ENCODE results near the gene THOC5. TPM values are rescaled to one million over a fixed set of nuclear protein-coding genes. Genes with fewer than 3 reads are reported as not detected.

THOC5 gene
- total and polyA plus RNA-seq, 2 of the 4 experiments (the other 2 are of a cell fraction) = 68.4 to 73.7 TPM

DNA sequence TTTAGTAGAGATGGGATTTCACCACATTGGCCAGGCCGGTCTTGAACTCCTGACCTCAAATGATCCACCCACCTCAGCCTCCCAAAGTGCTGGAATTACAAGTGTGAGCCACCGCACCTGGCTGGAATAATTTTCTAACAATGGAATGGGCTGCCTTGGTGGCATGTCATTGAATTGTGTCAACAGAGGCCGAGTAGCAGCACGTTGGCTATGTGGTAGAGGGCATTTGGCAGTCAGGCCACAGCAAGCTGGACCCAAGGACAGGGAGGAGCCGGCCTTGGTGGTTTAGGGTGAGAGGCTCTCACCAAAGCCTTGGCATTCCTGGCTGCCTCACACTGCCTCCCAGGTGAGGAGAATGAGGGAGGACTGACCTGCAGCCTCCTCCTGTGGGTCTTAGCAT, 31.4 kb upstream of the THOC5 start:
- WGBS, 2 experiments (ENCODE audit: extremely low coverage in 2 of 2, insufficient read length in 1 of 2) = 90% methylated on average over 3 of the region's 5 CpGs; no CpG with 5 or more reads in 1 of the 2 experiments
- POLR2A ChIA-PET (ENCODE audit: unreplicated experiment) = no interaction called here
- peaks cover 19% of the 10 kb centered on the region for H3K9me1 ChIP-seq (ENCODE audit: insufficient read depth, low read length)
- H3K4me1 ChIP-seq (ENCODE audit: control insufficient read depth, insufficient read depth, low read length) = peaks cover 5% of the 10 kb centered on the region
- H4K91ac ChIP-seq (ENCODE audit: insufficient read depth, low read depth, low read length) = no peak overlapping the region
- no peak overlapping the region for H4K5ac ChIP-seq (ENCODE audit: low read depth, low read length)
- H3K9me3 ChIP-seq (ENCODE audit: control insufficient read depth, insufficient read depth, low read length) = no peaks in the 10 kb centered on the region
- no peak overlapping the region for H4K8ac ChIP-seq (ENCODE audit: low read depth in 2 of 2, low read length in 2 of 2)
- H3K36me3 ChIP-seq (ENCODE audit: control insufficient read depth, insufficient read depth, low read length) = no peaks in the 10 kb centered on the region
- no peak overlapping the region for H2AFZ ChIP-seq (replicated peaks; ENCODE audit: low read length, poor library complexity)
- H4K20me1 ChIP-seq (ENCODE audit: insufficient read depth, low read length) = no peaks in the 10 kb centered on the region
- no peak overlapping the region for H3K23ac ChIP-seq (ENCODE audit: low read depth, low read length)
- peaks cover 8 to 12% of the 10 kb centered on the region in 2 experiments; a peak in 3 of 4 replicates for H3K79me1 ChIP-seq (ENCODE audit: low read depth in 1 of 2, low read length in 2 of 2)
- no peak overlapping the region for H2AK5ac ChIP-seq (ENCODE audit: low read depth, low read length)
- H3K18ac ChIP-seq (ENCODE audit: low read depth, low read length) = no peak overlapping the region
- CTCF ChIA-PET = no interaction called here
- DNase-seq (no peak), ATAC-seq (ENCODE audit: low read depth) (no peak)
- H3K9ac ChIP-seq (ENCODE audit: low read depth, low read length) = no peak overlapping the region
- TF ChIP-seq CEBPB (IDR thresholded peaks at IDR 0.05; ENCODE audit: low read depth, low read length) (no peak), POLR2A (IDR thresholded peaks at IDR 0.05; ENCODE audit: low read depth, low read length) (no peak), RAD21 (IDR thresholded peaks at IDR 0.05; ENCODE audit: low read length) (no peak), MXI1 (IDR thresholded peaks at IDR 0.05; ENCODE audit: borderline replicate concordance, low read depth, low read length) (no peak), RCOR1 (IDR thresholded peaks at IDR 0.05; ENCODE audit: insufficient replicate concordance, low read length) (no peak), NFE2L2 (IDR thresholded peaks at IDR 0.05; ENCODE audit: low read depth, low read length) (no peak), FOS (IDR thresholded peaks at IDR 0.05; ENCODE audit: low read depth, low read length) (no peak), MAFK (IDR thresholded peaks at IDR 0.05; ENCODE audit: low read depth, low read length) (no peak), MAZ (IDR thresholded peaks at IDR 0.05; ENCODE audit: borderline replicate concordance, low read depth, low read length) (no peak), SMC3 (IDR thresholded peaks at IDR 0.05; ENCODE audit: low read depth, low read length) (no peak)
- TF ChIP-seq, protein P1, sequence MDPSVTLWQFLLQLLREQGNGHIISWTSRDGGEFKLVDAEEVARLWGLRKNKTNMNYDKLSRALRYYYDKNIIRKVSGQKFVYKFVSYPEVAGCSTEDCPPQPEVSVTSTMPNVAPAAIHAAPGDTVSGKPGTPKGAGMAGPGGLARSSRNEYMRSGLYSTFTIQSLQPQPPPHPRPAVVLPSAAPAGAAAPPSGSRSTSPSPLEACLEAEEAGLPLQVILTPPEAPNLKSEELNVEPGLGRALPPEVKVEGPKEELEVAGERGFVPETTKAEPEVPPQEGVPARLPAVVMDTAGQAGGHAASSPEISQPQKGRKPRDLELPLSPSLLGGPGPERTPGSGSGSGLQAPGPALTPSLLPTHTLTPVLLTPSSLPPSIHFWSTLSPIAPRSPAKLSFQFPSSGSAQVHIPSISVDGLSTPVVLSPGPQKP (IDR thresholded peaks at IDR 0.05; ENCODE audit: borderline replicate concordance, low read depth, low read length) = no peak
- TF ChIP-seq, protein P2, sequence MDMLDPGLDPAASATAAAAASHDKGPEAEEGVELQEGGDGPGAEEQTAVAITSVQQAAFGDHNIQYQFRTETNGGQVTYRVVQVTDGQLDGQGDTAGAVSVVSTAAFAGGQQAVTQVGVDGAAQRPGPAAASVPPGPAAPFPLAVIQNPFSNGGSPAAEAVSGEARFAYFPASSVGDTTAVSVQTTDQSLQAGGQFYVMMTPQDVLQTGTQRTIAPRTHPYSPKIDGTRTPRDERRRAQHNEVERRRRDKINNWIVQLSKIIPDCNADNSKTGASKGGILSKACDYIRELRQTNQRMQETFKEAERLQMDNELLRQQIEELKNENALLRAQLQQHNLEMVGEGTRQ (IDR thresholded peaks at IDR 0.05; ENCODE audit: low read depth, low read length) = no peak
- TF ChIP-seq, protein P3, sequence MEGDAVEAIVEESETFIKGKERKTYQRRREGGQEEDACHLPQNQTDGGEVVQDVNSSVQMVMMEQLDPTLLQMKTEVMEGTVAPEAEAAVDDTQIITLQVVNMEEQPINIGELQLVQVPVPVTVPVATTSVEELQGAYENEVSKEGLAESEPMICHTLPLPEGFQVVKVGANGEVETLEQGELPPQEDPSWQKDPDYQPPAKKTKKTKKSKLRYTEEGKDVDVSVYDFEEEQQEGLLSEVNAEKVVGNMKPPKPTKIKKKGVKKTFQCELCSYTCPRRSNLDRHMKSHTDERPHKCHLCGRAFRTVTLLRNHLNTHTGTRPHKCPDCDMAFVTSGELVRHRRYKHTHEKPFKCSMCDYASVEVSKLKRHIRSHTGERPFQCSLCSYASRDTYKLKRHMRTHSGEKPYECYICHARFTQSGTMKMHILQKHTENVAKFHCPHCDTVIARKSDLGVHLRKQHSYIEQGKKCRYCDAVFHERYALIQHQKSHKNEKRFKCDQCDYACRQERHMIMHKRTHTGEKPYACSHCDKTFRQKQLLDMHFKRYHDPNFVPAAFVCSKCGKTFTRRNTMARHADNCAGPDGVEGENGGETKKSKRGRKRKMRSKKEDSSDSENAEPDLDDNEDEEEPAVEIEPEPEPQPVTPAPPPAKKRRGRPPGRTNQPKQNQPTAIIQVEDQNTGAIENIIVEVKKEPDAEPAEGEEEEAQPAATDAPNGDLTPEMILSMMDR (conservative IDR thresholded peaks at IDR 0.05; ENCODE audit: low read depth, low read length) = no peak
- no peak overlapping the region for H2BK5ac ChIP-seq (ENCODE audit: low read depth, low read length, poor library complexity, severe bottlenecking)
- dilution Hi-C loops (cut with HindIII; ENCODE audit: low sequenced_read_pairs, unreplicated experiment) (no loop called here), intact Hi-C loops (cut with micrococcal nuclease) (no loop called here), in situ Hi-C loops (cut with MboI; ENCODE audit: low sequenced_read_pairs) (no loop called here)
- no peak overlapping the region for H3K4me3 ChIP-seq (ENCODE audit: insufficient read depth, low read depth, low read length)
- no peak overlapping the region for H3K27ac ChIP-seq (ENCODE audit: insufficient read depth, low read length)
- no peak overlapping the region for H3K56ac ChIP-seq (ENCODE audit: extremely low read depth, insufficient read depth, low read length)
- no peak overlapping the region for H2BK20ac ChIP-seq (ENCODE audit: low read depth, low read length)
- no peak overlapping the region for H3K4me2 ChIP-seq (ENCODE audit: low read depth, low read length)
- H3K14ac ChIP-seq (replicated peaks; ENCODE audit: low read depth, low read length) = no peak overlapping the region
- no peaks in the 10 kb centered on the region for H3K27me3 ChIP-seq (ENCODE audit: control insufficient read depth, insufficient read depth, low read length)
- no peak overlapping the region for H2BK120ac ChIP-seq (ENCODE audit: low read depth, low read length)
- no peak overlapping the region for H3K4ac ChIP-seq (ENCODE audit: low read depth, low read length)
- no peak overlapping the region for H2BK15ac ChIP-seq (ENCODE audit: low read depth, low read length)
- no TSS peak for BruUV-seq (replicated peaks)
- H2AK9ac ChIP-seq (replicated peaks; ENCODE audit: low read depth, low read length, poor library complexity) = no peak overlapping the region
